GM15510 (cell line): ENCODE data around the gene PIK3CD.

Source experiments
- POLR2A ChIP-seq: IDR thresholded peaks from 3 replicates; pipeline ENCODE4 v1.6.1; 2011; ENCODE audit warnings: borderline replicate concordance; ENCODE audit not compliant: insufficient read length; ENCODE audit errors: extremely low read depth

PIK3CD gene

GRCh38 chr1:9737671-9738070 lies 86.1 kb downstream of the PIK3CD start:
- no peak for TF ChIP-seq POLR2A

- no peak for TF ChIP-seq POLR2A
Observed at GRCh38 chr1:9744106-9744799, 92.7 kb downstream of the PIK3CD start.

- TF ChIP-seq POLR2A = no peak
Observed at GRCh38 chr1:9746211-9746610, 94.7 kb downstream of the PIK3CD start.

GRCh38 chr1:9746651-9747050 lies 95.1 kb downstream of the PIK3CD start:
- no peak for TF ChIP-seq POLR2A

- no peak for TF ChIP-seq POLR2A
Observed at GRCh38 chr1:9749361-9749760, 97.8 kb downstream of the PIK3CD start.

- no peak for TF ChIP-seq POLR2A
Observed at GRCh38 chr1:9751971-9752370, 100.4 kb downstream of the PIK3CD start.

- no peak for TF ChIP-seq POLR2A
Observed at GRCh38 chr1:9753121-9753531, 101.6 kb downstream of the PIK3CD start.

GRCh38 chr1:9755441-9755995 lies 104.0 kb downstream of the PIK3CD start:
- TF ChIP-seq POLR2A = no peak

- TF ChIP-seq POLR2A = no peak
Observed at GRCh38 chr1:9758559-9759121, 107.1 kb downstream of the PIK3CD start.

- no peak for TF ChIP-seq POLR2A
Observed at GRCh38 chr1:9759939-9760338, 108.4 kb downstream of the PIK3CD start.

- no peak for TF ChIP-seq POLR2A
Observed at GRCh38 chr1:9760824-9761223, 109.3 kb downstream of the PIK3CD start.

GRCh38 chr1:9761855-9762254 lies 110.3 kb downstream of the PIK3CD start:
- TF ChIP-seq POLR2A = no peak

- TF ChIP-seq POLR2A = no peak
Observed at GRCh38 chr1:9763914-9764313, 112.4 kb downstream of the PIK3CD start.

- no peak for TF ChIP-seq POLR2A
Observed at GRCh38 chr1:9764550-9764949, 113.0 kb downstream of the PIK3CD start.

- TF ChIP-seq POLR2A = no peak
Observed at GRCh38 chr1:9766759-9767442, 115.4 kb downstream of the PIK3CD start.

GRCh38 chr1:9767964-9768668 lies 116.6 kb downstream of the PIK3CD start:
- no peak for TF ChIP-seq POLR2A

GRCh38 chr1:9768983-9769382 lies 117.5 kb downstream of the PIK3CD start:
- no peak for TF ChIP-seq POLR2A
